ENCODE measurements around the gene PRDM8. TPM values are rescaled to one million over a fixed set of nuclear protein-coding genes. Genes with fewer than 3 reads are reported as not detected.
"Not testable (repeated sequence)": the region's sequence is repeated elsewhere in the genome, so short reads cannot be mapped to it uniquely, and the experiment has no call there.

The PRDM8 gene
- total RNA-seq, 1 donor from 2014 or later = 1.2 TPM

- DNase-seq (ENCODE audit: missing footprints) = no peak
- intact Hi-C loops (cut with DNase I) = no loop called here
- ATAC-seq = peak; percentile 64
These were observed 46.1 kb downstream of the PRDM8 start for GRCh38 chr4:80243274-80244018.

DNA sequence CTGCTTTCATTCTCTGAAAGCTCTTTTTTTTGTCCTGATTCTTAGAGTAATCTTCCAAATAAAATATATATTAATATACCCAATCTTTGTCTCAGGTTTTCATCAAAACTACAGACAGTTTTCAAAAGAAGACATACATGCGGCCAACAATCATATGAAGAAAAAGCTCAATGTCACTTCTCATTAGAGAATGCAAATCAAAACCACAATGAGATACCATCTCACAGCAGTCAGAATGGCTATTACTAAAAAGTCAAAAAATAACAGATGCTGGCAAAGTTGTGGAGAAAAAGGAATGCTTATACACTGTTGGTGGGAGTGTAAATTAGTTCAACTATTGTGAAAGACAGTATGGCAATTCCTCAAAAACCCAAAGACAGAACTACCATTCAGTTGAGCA is 50.2 kb downstream of the PRDM8 start:
- ATAC-seq; intact Hi-C loops (cut with DNase I); DNase-seq (ENCODE audit: missing footprints): not testable (repeated sequence)

GRCh38 chr4:80249144-80249543 is 51.8 kb downstream of the PRDM8 start:
- ATAC-seq = no peak
- intact Hi-C loops (cut with DNase I) = no loop called here
- DNase-seq (ENCODE audit: missing footprints) = no peak

GRCh38 chr4:80252427-80252826 is 55.1 kb downstream of the PRDM8 start:
- DNase-seq (ENCODE audit: missing footprints) (no peak), ATAC-seq (no peak)
- intact Hi-C loops (cut with DNase I) = no loop called here

GRCh38 chr4:80252953-80253352 is 55.6 kb downstream of the PRDM8 start:
- intact Hi-C loops (cut with DNase I) = no loop called here
- DNase-seq (ENCODE audit: missing footprints) (no peak), ATAC-seq (no peak)

- no peak for DNase-seq (ENCODE audit: missing footprints)
- intact Hi-C loops (cut with DNase I) = no loop called here
- ATAC-seq = no peak
These were observed 56.2 kb downstream of the PRDM8 start for GRCh38 chr4:80253510-80253909.

Other genes starting within 250 kb of the PRDM8 start
- 48.1 TPM for gene ANTXR2, start 124.3 kb upstream of the PRDM8 start, total RNA-seq
- 1.6 TPM for gene FGF5, start 69.2 kb downstream of the PRDM8 start, total RNA-seq
- gene CFAP299, start 138.2 kb downstream of the PRDM8 start, total RNA-seq = 0.38 TPM